Measurements from ENCODE around the gene TK2.
A peak's percentile ranks its signal among the peaks of the same experiment; 100 is the strongest.
"Not testable (repeated sequence)": the region's sequence is repeated elsewhere in the genome, so short reads cannot be mapped to it uniquely, and the experiment has no call there.

TK2 gene

DNA sequence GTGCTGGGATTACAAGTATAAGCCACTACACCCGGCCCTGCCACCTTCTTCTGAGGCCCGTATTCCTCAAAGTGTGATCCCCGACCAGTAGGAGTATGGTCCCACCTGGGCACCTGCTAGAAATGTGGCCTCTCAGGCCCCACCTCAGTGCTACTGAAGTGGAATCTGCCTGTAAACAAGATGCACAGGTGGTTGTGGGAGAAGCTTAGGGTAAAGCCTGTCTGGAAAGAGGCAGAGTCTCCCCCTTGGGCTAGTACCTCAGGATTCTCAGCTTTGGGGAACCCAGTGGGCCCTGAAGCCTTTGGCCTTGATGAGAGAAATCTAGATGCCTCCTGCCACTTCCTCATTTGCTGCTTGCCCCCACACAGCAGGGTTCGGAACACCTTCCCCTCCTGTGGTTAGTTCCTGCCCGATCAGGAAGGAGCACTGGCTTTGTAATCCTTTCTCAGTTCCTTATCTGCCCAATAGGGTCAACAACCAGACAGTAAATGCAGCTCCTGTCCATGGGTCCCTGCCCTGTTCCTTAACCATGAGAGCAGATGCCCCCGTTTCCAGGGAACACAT is 25.2 kb downstream of the TK2 start:
- DNase-seq = peak in 15 of 42 donors; percentile 31 to 59 (median 46)
- intact Hi-C loops (cut with DNase I) = no loop called here

DNA sequence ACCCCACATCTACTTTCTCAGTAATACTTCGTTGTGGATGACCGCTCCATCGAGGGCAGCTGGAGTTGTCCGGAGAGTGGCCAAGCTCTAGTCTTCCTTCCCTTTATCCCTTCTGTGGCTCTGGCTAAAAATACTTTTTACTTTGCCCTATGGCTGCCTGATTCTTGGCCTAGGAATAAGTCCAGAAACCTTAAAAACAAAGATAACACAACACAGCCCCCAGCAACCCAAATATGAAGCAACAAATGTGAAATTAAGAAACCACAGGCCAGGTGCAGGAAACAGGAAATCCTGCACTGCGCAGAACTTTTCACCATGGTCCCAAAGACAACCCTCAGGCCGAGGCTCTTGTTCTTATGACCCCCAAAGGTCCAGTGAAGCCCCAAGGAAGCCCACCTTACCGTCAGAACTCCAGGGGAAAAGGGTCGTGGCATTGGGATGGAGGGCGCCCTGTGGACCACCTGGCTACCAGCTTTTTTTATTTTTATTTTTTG is 26.0 kb downstream of the TK2 start:
- DNase-seq = peak in 3 of 42 donors; percentile 16 to 35 (median 34)
- intact Hi-C loops (cut with DNase I) = no loop called here

DNA sequence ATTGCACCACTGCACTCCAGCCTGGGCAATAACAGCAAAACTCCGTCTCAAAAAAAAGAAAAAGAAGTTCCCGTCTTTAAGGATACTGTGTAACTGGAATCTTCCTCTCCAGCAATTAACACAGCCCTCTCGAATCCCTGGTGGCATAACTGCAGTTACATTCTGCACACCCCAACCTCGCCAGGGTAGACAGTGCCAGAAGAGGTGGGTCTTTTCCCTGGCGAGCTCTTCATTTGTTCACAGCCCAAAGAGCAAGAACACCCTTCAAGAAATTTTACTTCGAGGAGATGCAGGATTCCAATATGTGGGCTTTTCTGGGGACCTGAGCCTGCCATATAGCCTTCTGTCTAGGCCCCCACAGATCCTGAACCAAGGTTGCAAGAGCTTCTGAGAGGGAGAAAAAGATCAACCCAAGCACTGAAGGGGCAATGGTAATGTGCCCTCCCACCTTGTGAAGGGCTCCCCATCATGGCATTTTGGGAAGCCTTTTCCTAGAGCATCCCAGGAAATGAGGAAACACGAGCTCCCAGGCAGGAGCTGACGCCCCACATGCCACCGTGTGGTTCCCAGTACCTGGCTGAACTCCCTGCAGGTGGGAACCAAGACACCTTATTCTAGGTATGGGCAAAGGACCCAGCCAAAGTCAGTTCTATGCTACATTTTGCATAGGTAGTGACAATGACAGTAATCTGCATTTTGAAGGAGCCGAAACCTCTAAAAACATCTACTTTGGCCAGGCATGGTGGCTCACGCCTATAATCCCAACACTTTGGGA is 26.9 kb downstream of the TK2 start:
- intact Hi-C loops (cut with DNase I) = no loop called here
- DNase-seq = peak in 3 of 42 donors; percentile 7 to 21 (median 10)

DNA sequence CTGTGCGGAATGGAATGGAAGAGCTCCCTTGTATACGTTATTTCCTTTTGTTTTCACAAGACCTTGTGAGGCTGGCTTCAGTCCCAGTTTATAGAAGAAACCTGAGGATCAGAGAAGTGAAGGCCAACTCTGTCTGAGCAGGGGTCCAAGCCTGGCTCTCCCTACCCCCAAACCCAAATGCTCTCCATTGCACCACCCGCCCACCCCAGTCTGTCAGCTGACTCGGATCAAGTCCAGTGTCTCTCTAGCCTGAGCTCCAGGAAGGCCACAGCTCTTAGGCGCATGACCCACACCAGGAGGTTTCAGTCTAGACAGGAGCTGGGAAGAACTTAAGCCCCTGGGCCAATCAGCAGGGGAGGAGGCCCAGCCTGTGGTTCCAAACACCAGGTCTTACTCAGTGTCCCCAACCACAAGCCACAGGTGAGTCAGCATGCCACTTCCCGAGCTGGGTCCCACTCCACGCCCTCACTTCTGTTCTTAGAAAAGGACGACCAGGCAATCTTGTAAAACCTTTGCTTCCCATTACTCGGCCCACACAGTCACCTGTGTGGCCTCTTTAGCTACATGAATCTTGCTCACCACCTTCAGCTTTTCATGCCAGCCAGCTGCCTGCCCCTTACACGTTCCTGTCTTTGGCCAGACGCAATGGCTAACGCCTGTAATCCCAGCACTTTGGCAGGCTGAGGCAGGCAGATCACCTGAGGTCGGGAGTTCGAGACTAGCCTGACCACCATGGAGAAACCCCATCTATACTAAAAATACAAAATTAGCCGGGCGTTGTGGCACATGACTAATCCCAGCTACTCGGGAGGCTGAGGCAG is 27.8 kb downstream of the TK2 start:
- peak in 7 of 42 donors; percentile 28 to 70 (median 37) for DNase-seq
- intact Hi-C loops (cut with DNase I) = no loop called here

DNA sequence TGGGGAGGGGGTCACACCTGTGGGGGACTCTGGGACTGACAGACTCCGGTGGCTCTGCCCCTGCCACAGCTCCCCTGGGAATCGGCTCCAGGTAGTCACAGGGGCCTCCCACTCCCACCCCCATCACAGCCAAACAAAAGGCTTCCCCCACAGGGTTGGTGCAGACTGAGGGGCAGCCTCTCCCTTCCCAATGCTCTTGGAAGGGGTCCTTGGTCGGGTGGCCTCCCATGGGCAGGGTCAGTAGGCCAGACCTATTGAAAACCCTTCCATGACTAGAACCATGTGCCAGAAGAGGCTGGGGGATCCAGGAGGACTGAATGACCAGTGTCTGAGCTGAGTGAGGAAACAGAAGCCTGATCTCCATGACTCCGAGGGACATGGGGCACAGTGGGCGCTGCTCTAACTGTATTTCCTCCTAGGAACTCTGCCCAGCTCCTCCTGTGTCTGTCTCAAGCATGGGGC is 28.6 kb downstream of the TK2 start:
- DNase-seq = peak in 4 of 42 donors; percentile 20 to 28 (median 22)
- intact Hi-C loops (cut with DNase I) = no loop called here

DNA sequence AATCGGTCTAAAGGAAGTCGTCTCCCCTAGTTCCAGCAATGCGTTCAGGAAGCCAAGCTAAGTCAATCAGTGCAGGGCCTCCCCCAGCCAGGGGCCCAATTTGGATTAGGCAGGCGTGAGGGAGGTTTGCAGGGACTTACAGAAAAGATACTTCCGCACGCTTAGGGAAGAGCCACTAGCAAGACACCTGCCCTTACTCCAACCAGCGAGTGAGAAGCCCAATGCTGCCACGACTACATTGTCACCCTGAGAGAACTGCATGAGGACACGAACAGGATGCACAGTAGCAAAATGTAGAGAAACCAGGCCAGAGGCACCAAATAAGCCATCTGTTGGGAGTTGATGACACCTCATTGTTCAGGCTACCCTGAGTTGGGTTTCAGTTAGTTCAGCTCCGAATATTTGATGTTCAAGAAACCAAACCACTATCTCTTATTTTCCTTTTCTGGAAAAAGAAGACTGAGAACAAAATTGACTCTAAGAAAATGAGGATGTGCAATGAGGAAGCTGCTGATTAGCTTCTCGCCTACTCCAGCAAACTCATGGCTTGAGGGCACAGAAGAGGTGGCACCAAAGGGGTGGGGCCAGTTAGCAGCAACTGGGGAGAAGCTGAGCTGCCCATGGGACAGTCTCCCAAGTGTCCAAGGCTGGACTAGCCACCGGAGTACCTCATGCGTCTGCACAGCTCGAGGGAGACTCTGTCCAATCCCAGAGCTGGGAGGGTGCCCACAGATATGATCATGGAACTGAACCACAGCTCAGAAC is 29.3 kb downstream of the TK2 start:
- intact Hi-C loops (cut with DNase I) = no loop called here
- peak in 24 of 42 donors; percentile 27 to 70 (median 44) for DNase-seq

DNA sequence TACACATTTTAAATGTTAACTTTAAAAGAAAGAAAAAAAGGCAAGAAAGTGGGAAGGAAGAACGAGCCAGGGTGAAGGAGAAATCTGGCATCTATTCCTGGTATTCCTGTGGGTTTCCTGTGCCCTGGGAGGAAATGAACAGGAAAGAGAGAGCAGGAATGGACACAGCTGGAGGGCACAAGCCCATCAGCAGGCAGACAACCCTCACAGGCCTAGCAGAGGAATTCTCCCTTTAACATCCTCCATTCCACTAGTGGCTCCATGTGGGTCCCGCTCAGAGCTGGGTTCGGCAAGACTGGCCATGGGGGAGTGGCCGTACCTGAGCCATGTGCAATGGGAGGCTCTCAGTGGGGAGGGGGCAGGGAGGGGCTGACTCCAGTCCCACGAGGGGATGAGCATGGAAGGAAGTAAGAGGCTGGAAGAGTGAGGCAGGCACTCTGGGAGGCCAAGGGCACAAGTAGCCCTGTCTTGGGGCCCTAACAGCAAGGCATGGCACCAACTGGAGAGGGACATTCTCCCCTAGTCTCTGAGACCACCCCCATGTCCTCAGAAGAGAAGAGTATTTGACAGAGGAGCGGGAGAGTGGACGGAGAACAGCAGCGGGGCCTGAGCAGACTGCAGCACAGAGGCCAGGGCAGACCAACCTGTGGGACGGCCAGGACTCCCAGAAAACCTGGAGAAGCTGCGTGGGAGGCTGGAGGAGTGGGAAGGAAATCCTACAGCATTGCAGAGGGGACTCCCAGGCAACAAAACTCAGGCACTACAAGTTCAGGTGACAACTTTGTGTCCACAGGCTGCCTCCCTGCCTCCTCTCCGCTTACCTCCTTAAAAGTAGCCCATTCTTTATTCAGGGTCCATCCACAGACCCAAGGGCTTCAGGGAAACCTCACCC is 30.2 kb downstream of the TK2 start:
- peak in 2 of 42 donors; percentile 8 to 10 for DNase-seq
- intact Hi-C loops (cut with DNase I) = no loop called here

DNA sequence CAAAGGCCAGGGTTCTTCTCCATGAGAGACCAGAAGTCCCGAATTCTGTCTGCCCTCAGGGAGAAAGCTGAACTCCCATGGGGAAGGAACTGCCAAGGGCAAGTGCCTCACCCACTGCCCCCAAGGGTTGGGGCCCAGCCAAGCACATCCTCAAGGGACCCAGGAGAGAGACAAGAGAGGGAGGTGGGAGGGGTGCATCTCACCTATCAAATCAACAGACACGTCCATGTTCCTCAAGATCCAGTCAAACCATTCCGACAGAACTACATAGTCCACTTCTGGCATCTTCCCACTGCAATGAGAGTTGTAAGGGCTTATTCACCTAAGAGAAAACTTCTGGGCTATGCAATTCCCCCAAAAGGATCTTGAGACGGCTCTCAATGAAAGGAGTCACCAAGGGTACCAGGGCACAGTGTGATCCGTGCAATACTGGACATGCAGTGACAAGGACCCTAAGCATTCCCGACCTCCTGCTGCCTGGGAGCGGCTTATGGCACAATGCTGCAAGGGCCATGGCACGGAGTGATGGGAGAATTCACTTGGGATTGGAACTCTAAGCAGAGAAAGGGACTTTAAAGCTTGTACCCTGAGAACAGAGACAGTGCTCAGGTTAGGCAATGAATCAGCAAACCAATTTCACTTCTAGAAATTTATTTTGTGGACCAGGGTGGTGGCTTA is 32.2 kb downstream of the TK2 start:
- peak in 3 of 42 donors; percentile 27 to 42 (median 28) for DNase-seq
- intact Hi-C loops (cut with DNase I) = loop anchor here (2.0 kb wide), 1 partner anchor 33 kb away; the partner anchor contains the start of gene TK2

DNA sequence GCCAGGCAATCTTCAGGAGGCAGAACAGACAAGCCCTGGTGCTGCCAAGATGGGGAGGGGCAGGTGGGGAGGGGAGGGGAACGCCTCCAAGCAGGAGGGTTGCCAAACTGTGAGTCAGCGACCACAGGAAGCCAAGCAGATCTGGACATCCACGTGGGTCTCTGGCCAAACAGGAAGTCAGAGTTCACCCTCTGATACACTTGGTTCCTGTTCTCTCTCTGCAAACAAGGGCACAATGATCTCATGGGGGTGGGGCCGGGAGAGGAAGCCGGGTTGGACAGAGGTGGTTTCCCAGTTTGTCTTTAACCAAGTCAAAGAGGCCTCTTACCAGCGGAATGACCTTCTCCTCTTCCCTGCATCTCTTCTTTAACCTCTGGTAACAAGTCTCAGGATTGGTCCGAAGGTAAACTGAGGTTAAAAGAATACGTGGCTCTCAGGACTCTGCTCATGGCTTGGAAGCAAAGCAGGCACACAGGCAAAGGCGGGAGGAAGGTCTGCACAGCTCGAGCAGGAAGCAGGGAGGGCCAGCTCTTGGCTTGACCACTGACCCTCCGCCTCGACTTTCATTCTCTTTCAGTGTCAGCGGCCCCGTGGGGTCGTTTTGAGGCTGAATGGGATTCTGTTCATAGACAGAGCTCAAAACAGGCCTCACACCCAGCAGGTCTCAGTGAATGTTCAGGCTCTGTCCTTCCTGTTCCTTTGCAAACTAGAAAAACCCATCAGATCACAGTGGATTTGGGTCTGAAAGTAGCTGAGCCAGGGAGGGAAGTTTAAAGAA is 32.9 kb downstream of the TK2 start:
- intact Hi-C loops (cut with DNase I) = loop anchor here (2.0 kb wide), 1 partner anchor 34 kb away; the partner anchor contains the start of gene TK2
- peak; percentile 81 to 98 (median 92) for DNase-seq

DNA sequence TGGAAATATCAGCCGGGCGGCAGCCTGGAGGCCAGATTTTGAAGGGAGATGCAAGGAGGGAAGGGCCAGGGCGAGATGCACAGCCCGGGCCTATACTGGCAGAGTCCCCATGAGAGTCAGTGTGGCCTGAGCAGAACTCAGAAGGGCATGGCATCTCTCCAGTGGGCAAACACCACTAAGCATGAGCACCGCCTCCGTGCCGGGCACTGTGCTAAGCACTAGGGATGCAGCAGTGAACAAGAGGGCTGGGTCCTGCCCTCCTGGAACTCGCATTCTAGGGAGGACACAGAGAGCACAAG is 33.5 kb downstream of the TK2 start:
- intact Hi-C loops (cut with DNase I) = loop anchor here (2.0 kb wide), 1 partner anchor 34 kb away; the partner anchor contains the start of gene TK2
- DNase-seq = no peak

DNA sequence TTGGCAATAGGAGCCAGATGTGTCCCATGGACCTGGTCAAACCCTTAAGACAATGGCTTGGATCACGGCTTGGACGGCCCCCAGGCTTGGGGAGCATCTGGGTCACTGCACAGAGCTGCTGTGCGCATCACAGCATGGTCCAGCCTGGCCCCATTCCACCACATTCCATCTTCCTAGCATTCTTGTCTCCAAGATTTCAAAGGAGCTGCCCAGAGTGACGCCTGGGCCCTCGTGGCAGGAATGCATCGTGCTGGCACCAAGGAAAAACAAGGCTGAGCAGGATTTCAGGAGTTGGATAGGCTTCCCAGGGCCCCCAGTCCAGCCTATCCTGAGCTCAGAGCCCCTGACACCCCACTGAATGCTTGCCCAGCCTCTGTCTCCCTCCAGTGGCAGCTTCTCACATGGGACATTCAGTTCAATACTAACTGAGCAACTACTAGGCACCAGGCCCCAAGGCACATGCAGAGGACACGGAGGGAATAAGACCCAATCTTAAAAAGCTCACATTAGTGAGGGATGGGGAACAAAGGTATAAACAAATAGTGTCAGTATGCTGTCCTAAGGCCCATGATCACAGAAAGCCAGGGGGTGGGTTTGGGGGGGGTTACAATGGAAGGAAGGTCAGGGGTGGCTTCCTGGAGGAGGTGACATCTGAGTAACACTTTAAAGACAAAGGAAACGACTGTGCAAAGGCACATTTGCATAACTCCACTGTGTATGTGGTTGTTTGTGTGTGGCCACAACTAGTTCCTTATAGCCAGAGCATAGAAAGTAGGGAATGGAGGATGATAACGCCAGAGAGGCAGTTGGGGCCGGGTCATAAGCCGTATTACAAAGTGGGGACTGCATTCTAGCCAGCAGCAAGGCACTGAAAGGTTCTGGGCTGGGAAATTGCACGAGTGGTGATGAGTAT is 34.1 kb downstream of the TK2 start:
- peak in 4 of 42 donors; percentile 28 to 43 (median 28) for DNase-seq
- intact Hi-C loops (cut with DNase I) = loop anchor here (2.0 kb wide), 1 partner anchor 35 kb away; the partner anchor contains the start of gene TK2

DNA sequence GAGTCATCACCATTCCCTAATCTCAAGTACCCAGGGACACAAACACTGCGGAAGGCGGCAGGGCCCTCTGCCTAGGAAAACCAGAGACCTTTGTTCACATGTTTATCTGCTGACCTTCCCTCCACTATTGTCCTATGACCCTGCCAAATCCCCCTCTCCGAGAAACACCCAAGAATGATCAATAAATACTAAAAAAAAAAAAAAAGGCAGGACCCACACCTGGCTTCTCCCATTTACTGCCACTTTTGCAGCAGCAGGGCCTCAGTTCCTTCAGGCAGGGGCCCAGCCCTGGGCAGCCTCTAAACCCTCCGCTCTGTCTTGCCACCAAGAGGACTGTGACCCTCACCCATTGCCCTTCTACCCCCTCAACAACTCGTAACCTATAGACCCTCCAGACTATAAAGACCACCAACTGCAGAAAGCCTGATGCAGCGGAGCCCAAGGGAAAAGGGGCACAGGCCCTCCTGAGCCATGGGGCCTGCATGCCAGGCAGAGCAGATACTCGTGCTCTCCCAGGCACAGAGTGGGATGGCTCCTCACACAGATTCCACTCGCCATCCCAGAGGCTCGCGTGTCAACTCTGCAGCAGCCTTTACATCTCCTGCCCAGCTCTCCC is 34.8 kb downstream of the TK2 start:
- peak in 2 of 42 donors; percentile 9 to 18 for DNase-seq
- intact Hi-C loops (cut with DNase I) = not testable (repeated sequence)

DNA sequence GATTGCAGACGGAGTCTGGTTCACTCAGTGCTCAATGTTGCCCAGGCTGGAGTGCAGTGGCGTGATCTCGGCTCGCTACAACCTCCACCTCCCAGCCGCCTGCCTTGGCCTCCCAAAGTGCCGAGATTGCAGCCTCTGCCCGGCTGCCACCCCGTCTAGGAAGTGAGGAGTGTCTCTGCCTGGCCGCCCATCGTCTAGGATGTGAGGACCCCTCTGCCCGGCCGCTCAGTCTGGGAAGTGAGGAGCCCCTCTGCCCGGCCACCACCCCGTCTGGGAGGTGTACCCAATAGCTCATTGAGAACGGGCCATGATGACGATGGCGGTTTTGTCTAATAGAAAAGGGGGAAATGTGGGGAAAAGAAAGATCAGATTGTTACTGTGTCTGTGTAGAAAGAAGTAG is 35.5 kb downstream of the TK2 start:
- peak in 2 of 42 donors; percentile 6 to 33 for DNase-seq

DNA sequence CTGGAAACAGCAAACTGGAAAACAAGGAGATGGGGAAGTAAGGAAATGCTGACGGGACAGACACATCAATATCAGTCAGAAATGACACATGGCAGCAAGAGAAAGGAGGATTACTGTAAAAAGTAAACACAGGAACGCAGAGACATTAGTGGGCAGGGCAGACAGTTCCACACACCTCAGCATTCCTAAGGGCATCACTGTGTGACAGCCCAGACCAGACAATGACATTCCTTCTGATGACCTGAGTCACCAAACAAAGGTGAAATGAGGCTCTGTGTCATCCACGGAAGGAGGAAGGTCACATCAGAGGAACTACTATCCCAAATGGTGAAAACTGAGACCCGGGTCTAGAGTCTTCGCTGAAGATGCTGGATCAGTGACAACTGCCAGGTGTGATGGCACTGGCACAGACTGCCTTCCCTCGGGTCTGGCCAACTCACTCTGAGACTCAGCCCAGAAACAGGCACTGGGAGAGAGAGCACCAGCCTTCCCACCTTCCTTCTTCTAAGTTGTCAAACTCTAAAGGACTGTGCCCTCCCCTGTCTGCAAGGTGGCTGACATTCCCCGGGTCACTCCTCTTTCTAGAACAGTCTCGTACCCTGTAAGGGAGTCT is 36.7 kb downstream of the TK2 start:
- intact Hi-C loops (cut with DNase I) = no loop called here
- DNase-seq = peak in 3 of 42 donors; percentile 16 to 30 (median 30)

More for the DNA sequence above, 35.5 kb downstream of the TK2 start:
- intact Hi-C loops (cut with DNase I) = not testable (repeated sequence)

All from head of caudate nucleus (tissue), 42 donors.